HepG2 (cell line): Measurements from ENCODE around the gene PDGFRB. TPM values are rescaled to one million over a fixed set of nuclear protein-coding genes. Genes with fewer than 3 reads are reported as not detected.

Experiments used
- FOXK1 ChIP-seq: sonication (generic); formaldehyde crosslinking; IDR thresholded peaks from 2 replicates; pipeline ENCODE4 v1.4.0; 2020; ENCODE audit warnings: low read depth, missing genetic modification reagents, borderline replicate concordance
- POLR2AphosphoS2 ChIP-seq: IDR thresholded peaks from 2 replicates; pipeline ENCODE4 v1.6.1; 2011; ENCODE audit warnings: low read depth, low read length, improper control_type of control experiment
- TCF12 ChIP-seq, 2 experiments: fragments of 450-650 bp in 1 of 2; sonication (generic) in 1 of 2; formaldehyde crosslinking in 1 of 2; IDR thresholded peaks; 2 replicates each; pipeline versions ENCODE4 v1.6.1 to v1.8.0; 2017 to 2022; ENCODE audit warnings: antibody characterized with exemption in 1 of 2, mild to moderate bottlenecking in 1 of 2, missing genetic modification reagents in 1 of 2, moderate library complexity in 1 of 2
- ZNF10 ChIP-seq: sonication (generic); formaldehyde crosslinking; IDR thresholded peaks from 2 replicates; pipeline ENCODE4 v1.4.0; 2020; ENCODE audit warnings: mild to moderate bottlenecking, low read depth, missing genetic modification reagents, borderline replicate concordance
- polyA plus RNA-seq, 8 experiments: library from polyadenylated mRNA; depleted of rRNA in 3 of 8; stranded (reverse) in 7 of 8; unstranded in 1 of 8; fragments of >200 nt; fragmentation: Illumina TruSeq in 4 of 8; extraction: Trizol in 4 of 8; gene quantifications; 2 replicates each; pipeline versions ENCODE4 v1.2.1 to v1.2.3, GENCODE V29; 2011 to 2016; ENCODE audit warnings: low read depth in 4 of 8, missing spikeins in 1 of 8, mixed read lengths in 1 of 8; ENCODE audit not compliant: insufficient read depth in 1 of 8
- total RNA-seq, 5 experiments: library from RNA; depleted of rRNA; stranded (reverse); fragments of >200 nt; fragmentation: Illumina TruSeq; extraction: Trizol; gene quantifications; 2 replicates each; pipeline ENCODE4 v1.2.3, GENCODE V29; 2016; ENCODE audit warnings: low read depth in 1 of 5
- TF ChIP-seq, protein P1 (sequence below): sonication (generic); formaldehyde crosslinking; IDR thresholded peaks from 2 replicates; pipeline ENCODE4 v1.9.0; 2022; ENCODE audit warnings: low read depth, missing genetic modification reagents
- TF ChIP-seq, protein P2 (sequence below): IDR thresholded peaks from 2 replicates; pipeline ENCODE4 v1.6.1; 2016; ENCODE audit warnings: missing genetic modification reagents, missing compliant biosample characterization
- TF ChIP-seq, protein P3 (sequence below): sonication (generic); formaldehyde crosslinking; IDR thresholded peaks from 2 replicates; pipeline ENCODE4 v1.4.0; 2020; ENCODE audit warnings: missing genetic modification reagents
- TF ChIP-seq, protein P4 (sequence below): sonication (generic); formaldehyde crosslinking; IDR thresholded peaks from 2 replicates; pipeline ENCODE4 v1.4.0; 2020; ENCODE audit warnings: missing genetic modification reagents, borderline replicate concordance
- TF ChIP-seq, protein P5 (sequence below): sonication (generic); formaldehyde crosslinking; IDR thresholded peaks from 2 replicates; pipeline ENCODE4 v1.4.0; 2020; ENCODE audit warnings: missing genetic modification reagents

The PDGFRB gene
- total and polyA plus RNA-seq, 2 of the 13 experiments (the other 11 are each of a cell fraction or from before 2014, with no cell fraction given), result 4.0 to 21.0 TPM

DNA sequence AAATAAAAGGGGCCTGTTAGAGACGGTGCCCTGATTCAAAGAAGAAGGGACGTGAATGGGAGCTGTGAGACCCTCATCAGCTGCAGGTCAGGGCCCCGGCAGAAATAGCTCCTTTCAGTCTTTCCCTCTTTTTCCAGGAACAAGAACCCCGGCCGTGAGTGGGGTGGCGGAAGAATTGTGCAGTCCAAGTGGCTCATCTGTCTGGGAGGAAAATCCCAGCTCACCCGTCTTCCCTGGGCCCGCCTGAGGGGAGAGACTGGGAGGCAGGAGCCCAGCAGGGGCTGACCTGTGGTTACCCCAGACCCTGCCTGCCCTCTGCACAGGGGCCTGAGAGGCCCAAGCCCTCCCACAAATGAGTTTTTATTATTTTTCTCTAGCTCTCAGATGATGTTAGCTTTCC is 44.5 kb downstream of the PDGFRB start (continued):
- TF ChIP-seq TCF12 (IDR thresholded peaks at IDR 0.05) (no peak), TCF12 (CRISPR knock-in tag; IDR thresholded peaks at IDR 0.05) (no peak), POLR2AphosphoS2 (no peak), ZNF10 (CRISPR knock-in tag) (no peak), FOXK1 (CRISPR knock-in tag) (no peak)
- TF ChIP-seq, protein P1, sequence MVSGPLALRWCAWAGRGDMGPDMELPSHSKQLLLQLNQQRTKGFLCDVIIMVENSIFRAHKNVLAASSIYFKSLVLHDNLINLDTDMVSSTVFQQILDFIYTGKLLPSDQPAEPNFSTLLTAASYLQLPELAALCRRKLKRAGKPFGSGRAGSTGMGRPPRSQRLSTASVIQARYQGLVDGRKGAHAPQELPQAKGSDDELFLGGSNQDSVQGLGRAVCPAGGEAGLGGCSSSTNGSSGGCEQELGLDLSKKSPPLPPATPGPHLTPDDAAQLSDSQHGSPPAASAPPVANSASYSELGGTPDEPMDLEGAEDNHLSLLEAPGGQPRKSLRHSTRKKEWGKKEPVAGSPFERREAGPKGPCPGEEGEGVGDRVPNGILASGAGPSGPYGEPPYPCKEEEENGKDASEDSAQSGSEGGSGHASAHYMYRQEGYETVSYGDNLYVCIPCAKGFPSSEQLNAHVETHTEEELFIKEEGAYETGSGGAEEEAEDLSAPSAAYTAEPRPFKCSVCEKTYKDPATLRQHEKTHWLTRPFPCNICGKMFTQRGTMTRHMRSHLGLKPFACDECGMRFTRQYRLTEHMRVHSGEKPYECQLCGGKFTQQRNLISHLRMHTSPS (CRISPR knock-in tag), result no peak
- TF ChIP-seq, protein P2, sequence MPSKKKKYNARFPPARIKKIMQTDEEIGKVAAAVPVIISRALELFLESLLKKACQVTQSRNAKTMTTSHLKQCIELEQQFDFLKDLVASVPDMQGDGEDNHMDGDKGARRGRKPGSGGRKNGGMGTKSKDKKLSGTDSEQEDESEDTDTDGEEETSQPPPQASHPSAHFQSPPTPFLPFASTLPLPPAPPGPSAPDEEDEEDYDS, result no peak
- TF ChIP-seq, protein P3, sequence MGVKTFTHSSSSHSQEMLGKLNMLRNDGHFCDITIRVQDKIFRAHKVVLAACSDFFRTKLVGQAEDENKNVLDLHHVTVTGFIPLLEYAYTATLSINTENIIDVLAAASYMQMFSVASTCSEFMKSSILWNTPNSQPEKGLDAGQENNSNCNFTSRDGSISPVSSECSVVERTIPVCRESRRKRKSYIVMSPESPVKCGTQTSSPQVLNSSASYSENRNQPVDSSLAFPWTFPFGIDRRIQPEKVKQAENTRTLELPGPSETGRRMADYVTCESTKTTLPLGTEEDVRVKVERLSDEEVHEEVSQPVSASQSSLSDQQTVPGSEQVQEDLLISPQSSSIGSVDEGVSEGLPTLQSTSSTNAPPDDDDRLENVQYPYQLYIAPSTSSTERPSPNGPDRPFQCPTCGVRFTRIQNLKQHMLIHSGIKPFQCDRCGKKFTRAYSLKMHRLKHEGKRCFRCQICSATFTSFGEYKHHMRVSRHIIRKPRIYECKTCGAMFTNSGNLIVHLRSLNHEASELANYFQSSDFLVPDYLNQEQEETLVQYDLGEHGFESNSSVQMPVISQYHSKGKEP (CRISPR knock-in tag), result no peak
- TF ChIP-seq, protein P4, sequence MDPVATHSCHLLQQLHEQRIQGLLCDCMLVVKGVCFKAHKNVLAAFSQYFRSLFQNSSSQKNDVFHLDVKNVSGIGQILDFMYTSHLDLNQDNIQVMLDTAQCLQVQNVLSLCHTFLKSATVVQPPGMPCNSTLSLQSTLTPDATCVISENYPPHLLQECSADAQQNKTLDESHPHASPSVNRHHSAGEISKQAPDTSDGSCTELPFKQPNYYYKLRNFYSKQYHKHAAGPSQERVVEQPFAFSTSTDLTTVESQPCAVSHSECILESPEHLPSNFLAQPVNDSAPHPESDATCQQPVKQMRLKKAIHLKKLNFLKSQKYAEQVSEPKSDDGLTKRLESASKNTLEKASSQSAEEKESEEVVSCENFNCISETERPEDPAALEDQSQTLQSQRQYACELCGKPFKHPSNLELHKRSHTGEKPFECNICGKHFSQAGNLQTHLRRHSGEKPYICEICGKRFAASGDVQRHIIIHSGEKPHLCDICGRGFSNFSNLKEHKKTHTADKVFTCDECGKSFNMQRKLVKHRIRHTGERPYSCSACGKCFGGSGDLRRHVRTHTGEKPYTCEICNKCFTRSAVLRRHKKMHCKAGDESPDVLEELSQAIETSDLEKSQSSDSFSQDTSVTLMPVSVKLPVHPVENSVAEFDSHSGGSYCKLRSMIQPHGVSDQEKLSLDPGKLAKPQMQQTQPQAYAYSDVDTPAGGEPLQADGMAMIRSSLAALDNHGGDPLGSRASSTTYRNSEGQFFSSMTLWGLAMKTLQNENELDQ (CRISPR knock-in tag), result no peak
- TF ChIP-seq, protein P5, sequence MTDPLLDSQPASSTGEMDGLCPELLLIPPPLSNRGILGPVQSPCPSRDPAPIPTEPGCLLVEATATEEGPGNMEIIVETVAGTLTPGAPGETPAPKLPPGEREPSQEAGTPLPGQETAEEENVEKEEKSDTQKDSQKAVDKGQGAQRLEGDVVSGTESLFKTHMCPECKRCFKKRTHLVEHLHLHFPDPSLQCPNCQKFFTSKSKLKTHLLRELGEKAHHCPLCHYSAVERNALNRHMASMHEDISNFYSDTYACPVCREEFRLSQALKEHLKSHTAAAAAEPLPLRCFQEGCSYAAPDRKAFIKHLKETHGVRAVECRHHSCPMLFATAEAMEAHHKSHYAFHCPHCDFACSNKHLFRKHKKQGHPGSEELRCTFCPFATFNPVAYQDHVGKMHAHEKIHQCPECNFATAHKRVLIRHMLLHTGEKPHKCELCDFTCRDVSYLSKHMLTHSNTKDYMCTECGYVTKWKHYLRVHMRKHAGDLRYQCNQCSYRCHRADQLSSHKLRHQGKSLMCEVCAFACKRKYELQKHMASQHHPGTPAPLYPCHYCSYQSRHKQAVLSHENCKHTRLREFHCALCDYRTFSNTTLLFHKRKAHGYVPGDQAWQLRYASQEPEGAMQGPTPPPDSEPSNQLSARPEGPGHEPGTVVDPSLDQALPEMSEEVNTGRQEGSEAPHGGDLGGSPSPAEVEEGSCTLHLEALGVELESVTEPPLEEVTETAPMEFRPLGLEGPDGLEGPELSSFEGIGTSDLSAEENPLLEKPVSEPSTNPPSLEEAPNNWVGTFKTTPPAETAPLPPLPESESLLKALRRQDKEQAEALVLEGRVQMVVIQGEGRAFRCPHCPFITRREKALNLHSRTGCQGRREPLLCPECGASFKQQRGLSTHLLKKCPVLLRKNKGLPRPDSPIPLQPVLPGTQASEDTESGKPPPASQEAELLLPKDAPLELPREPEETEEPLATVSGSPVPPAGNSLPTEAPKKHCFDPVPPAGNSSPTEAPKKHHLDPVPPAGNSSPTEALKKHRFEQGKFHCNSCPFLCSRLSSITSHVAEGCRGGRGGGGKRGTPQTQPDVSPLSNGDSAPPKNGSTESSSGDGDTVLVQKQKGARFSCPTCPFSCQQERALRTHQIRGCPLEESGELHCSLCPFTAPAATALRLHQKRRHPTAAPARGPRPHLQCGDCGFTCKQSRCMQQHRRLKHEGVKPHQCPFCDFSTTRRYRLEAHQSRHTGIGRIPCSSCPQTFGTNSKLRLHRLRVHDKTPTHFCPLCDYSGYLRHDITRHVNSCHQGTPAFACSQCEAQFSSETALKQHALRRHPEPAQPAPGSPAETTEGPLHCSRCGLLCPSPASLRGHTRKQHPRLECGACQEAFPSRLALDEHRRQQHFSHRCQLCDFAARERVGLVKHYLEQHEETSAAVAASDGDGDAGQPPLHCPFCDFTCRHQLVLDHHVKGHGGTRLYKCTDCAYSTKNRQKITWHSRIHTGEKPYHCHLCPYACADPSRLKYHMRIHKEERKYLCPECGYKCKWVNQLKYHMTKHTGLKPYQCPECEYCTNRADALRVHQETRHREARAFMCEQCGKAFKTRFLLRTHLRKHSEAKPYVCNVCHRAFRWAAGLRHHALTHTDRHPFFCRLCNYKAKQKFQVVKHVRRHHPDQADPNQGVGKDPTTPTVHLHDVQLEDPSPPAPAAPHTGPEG (CRISPR knock-in tag), result no peak
- TF ChIP-seq, all 625 proteins: peak for 0
